Measurements from ENCODE around the gene ATP10A.
"Not testable (repeated sequence)": the region's sequence is repeated elsewhere in the genome, so short reads cannot be mapped to it uniquely, and the experiment has no call there.

ATP10A gene

GRCh38 chr15:25673972-25674371, 189.2 kb downstream of the ATP10A start:
- no peak for DNase-seq

GRCh38 chr15:25673351-25673750, 189.8 kb downstream of the ATP10A start:
- no peak for DNase-seq

GRCh38 chr15:25671132-25671531, 192.0 kb downstream of the ATP10A start:
- no peak for DNase-seq

- DNase-seq, result no peak
Observed at GRCh38 chr15:25670621-25671020, 192.5 kb downstream of the ATP10A start.

GRCh38 chr15:25670025-25670554, 193.0 kb downstream of the ATP10A start:
- DNase-seq, result no peak

- DNase-seq, result no peak
Observed at GRCh38 chr15:25668901-25669300, 194.2 kb downstream of the ATP10A start.

- no peak for DNase-seq
Observed at GRCh38 chr15:25668236-25668795, 194.8 kb downstream of the ATP10A start.

- DNase-seq, result no peak
Observed at GRCh38 chr15:25667829-25668228, 195.3 kb downstream of the ATP10A start.

- DNase-seq, result no peak
Observed at GRCh38 chr15:25665913-25666312, 197.2 kb downstream of the ATP10A start.

- no peak for DNase-seq
Observed at GRCh38 chr15:25664761-25665160, 198.4 kb downstream of the ATP10A start.

- DNase-seq, result no peak
Observed at GRCh38 chr15:25663515-25663914, 199.6 kb downstream of the ATP10A start.

- no peak for DNase-seq
Observed at GRCh38 chr15:25661898-25662297, 201.2 kb downstream of the ATP10A start.

GRCh38 chr15:25659251-25659650, 203.9 kb downstream of the ATP10A start:
- DNase-seq, result no peak

- no peak for DNase-seq
Observed at GRCh38 chr15:25658560-25658959, 204.6 kb downstream of the ATP10A start.

- no peak for DNase-seq
Observed at GRCh38 chr15:25655207-25655948, 207.7 kb downstream of the ATP10A start.

- DNase-seq, result no peak
Observed at GRCh38 chr15:25653371-25653770, 209.8 kb downstream of the ATP10A start.

- DNase-seq, result no peak
Observed at GRCh38 chr15:25652704-25653103, 210.4 kb downstream of the ATP10A start.

GRCh38 chr15:25649390-25649789, 213.7 kb downstream of the ATP10A start:
- no peak for DNase-seq

- no peak for DNase-seq
Observed at GRCh38 chr15:25643120-25643519, 220.0 kb downstream of the ATP10A start.

GRCh38 chr15:25641762-25642161, 221.4 kb downstream of the ATP10A start:
- DNase-seq, result no peak

GRCh38 chr15:25641361-25641760, 221.8 kb downstream of the ATP10A start:
- no peak for DNase-seq

- not testable (repeated sequence) for DNase-seq
Observed at GRCh38 chr15:25640959-25641358, 222.2 kb downstream of the ATP10A start.

GRCh38 chr15:25640381-25640780, 222.7 kb downstream of the ATP10A start:
- DNase-seq, result no peak

GRCh38 chr15:25636486-25636885, 226.6 kb downstream of the ATP10A start:
- DNase-seq, result not testable (repeated sequence)

GRCh38 chr15:25635191-25635590, 227.9 kb downstream of the ATP10A start:
- DNase-seq, result no peak

Measured in stimulated activated CD4-positive, alpha-beta T cell treated with anti-CD3 and anti-CD28 coated beads, Interleukin-2, amount 100 ng/mL, for 48 hours (primary cell).